Hepatocyte (in vitro differentiated cells): ENCODE data around the gene PSG5. TPM values are rescaled to one million over a fixed set of nuclear protein-coding genes. Genes with fewer than 3 reads are reported as not detected.
"Not testable (repeated sequence)": the region's sequence is repeated elsewhere in the genome, so short reads cannot be mapped to it uniquely, and the experiment has no call there.

Experiments
- DNase-seq: peaks from one replicate; pipeline ENCODE4 v3.0.0-alpha.2; 2016; ENCODE audit warnings: low spot score
- H2AFZ ChIP-seq: fragments of 200-600 bp; sonication (generic); 2 replicates; pipeline ENCODE4 v1.6.0; 2016; ENCODE audit warnings: antibody characterized with exemption, mild to moderate bottlenecking
- H3K27ac ChIP-seq: fragments of 200-600 bp; sonication (generic); 2 replicates; pipeline ENCODE4 v1.5.1; 2016; ENCODE audit warnings: mild to moderate bottlenecking
- H3K27me3 ChIP-seq: fragments of 200-600 bp; sonication (generic); 2 replicates; pipeline ENCODE4 v1.6.1; 2016
- H3K36me3 ChIP-seq: fragments of 200-600 bp; sonication (generic); replicated peaks from 2 replicates; pipeline ENCODE4 v1.5.1; 2016; ENCODE audit warnings: low read depth; ENCODE audit not compliant: insufficient read depth
- H3K4me1 ChIP-seq: fragments of 200-600 bp; sonication (generic); 2 replicates; pipeline ENCODE4 v1.5.1; 2016; ENCODE audit warnings: mild to moderate bottlenecking, moderate library complexity; ENCODE audit not compliant: insufficient read depth
- H3K4me2 ChIP-seq: fragments of 200-600 bp; sonication (generic); 2 replicates; pipeline ENCODE4 v1.6.0; 2016
- H3K4me3 ChIP-seq: fragments of 200-600 bp; sonication (generic); 2 replicates; pipeline ENCODE4 v1.5.1; 2016; ENCODE audit warnings: mild to moderate bottlenecking
- H3K79me2 ChIP-seq: fragments of 200-600 bp; sonication (generic); 2 replicates; pipeline ENCODE4 v1.6.0; 2017; ENCODE audit warnings: mild to moderate bottlenecking
- H3K9me2 ChIP-seq: fragments of 200-600 bp; sonication (generic); replicated peaks from 2 replicates; pipeline ENCODE4 v1.6.0; 2017; ENCODE audit warnings: mild to moderate bottlenecking; ENCODE audit not compliant: insufficient read depth
- H3K9me3 ChIP-seq: fragments of 200-600 bp; sonication (generic); 2 replicates; pipeline ENCODE4 v1.5.1; 2016; ENCODE audit warnings: low read depth, mild to moderate bottlenecking
- H4K20me1 ChIP-seq: fragments of 200-600 bp; sonication (generic); 2 replicates; pipeline ENCODE4 v1.6.0; 2016; ENCODE audit warnings: mild to moderate bottlenecking; ENCODE audit not compliant: insufficient read depth, poor library complexity, severe bottlenecking
- EZH2 ChIP-seq: fragments of 200-600 bp; sonication (generic); IDR thresholded peaks from 2 replicates; pipeline ENCODE4 v1.6.1; 2016; ENCODE audit warnings: antibody characterized with exemption, mild to moderate bottlenecking, borderline replicate concordance
- EZH2phosphoT487 ChIP-seq: fragments of 200-600 bp; sonication (generic); IDR thresholded peaks from one replicate; pipeline ENCODE4 v1.6.1; 2018; ENCODE audit warnings: antibody characterized with exemption, mild to moderate bottlenecking, low read depth, moderate library complexity; ENCODE audit not compliant: unreplicated experiment, severe bottlenecking
- WGBS: methylation state at CpG from one replicate; pipeline ENCODE4 v1.1.6; 2016; ENCODE audit warnings: low lambda C conversion rate; ENCODE audit errors: missing lambda C conversion rate; 5-methylcytosine and 5-hydroxymethylcytosine counted together
- polyA plus RNA-seq: library from polyadenylated mRNA; unstranded; fragments of >200 nt; fragmentation: Nextera tagmentation; extraction: Ambion mirVana; gene quantifications from 2 replicates; pipeline ENCODE4 v1.2.1, GENCODE V29; 2016
- total RNA-seq: library from RNA; depleted of rRNA; stranded (reverse); fragments of >200 nt; gene quantifications from 2 replicates; pipeline ENCODE4 v1.2.3, GENCODE V29; 2014
- TF ChIP-seq, protein P1 (sequence below): fragments of 200-600 bp; sonication (generic); IDR thresholded peaks from 2 replicates; pipeline ENCODE4 v1.5.1; 2016; ENCODE audit warnings: antibody characterized with exemption, mild to moderate bottlenecking; ENCODE audit not compliant: poor library complexity

The PSG5 gene
- total and polyA plus RNA-seq, 2 experiments from 2014 or later: 0.23 to 0.27 TPM

- H3K9me2 ChIP-seq: no peaks in the 10 kb centered on the region
- no peaks in the 10 kb centered on the region for H3K4me1 ChIP-seq
- no peaks in the 10 kb centered on the region for H4K20me1 ChIP-seq
- no peak overlapping the region for H3K4me2 ChIP-seq
- H2AFZ ChIP-seq: no peak overlapping the region
- no peak overlapping the region for H3K27ac ChIP-seq
- WGBS: 79% methylated on average over 2 of the region's 2 CpGs
- no peaks in the 10 kb centered on the region for H3K27me3 ChIP-seq
- no peaks in the 10 kb centered on the region for H3K36me3 ChIP-seq
- DNase-seq: no peak
- no peaks in the 10 kb centered on the region for H3K9me3 ChIP-seq
- no peak overlapping the region for H3K4me3 ChIP-seq
- H3K79me2 ChIP-seq: no peaks in the 10 kb centered on the region
- TF ChIP-seq EZH2 (no peak), EZH2phosphoT487 (no peak)
- TF ChIP-seq, protein P1, sequence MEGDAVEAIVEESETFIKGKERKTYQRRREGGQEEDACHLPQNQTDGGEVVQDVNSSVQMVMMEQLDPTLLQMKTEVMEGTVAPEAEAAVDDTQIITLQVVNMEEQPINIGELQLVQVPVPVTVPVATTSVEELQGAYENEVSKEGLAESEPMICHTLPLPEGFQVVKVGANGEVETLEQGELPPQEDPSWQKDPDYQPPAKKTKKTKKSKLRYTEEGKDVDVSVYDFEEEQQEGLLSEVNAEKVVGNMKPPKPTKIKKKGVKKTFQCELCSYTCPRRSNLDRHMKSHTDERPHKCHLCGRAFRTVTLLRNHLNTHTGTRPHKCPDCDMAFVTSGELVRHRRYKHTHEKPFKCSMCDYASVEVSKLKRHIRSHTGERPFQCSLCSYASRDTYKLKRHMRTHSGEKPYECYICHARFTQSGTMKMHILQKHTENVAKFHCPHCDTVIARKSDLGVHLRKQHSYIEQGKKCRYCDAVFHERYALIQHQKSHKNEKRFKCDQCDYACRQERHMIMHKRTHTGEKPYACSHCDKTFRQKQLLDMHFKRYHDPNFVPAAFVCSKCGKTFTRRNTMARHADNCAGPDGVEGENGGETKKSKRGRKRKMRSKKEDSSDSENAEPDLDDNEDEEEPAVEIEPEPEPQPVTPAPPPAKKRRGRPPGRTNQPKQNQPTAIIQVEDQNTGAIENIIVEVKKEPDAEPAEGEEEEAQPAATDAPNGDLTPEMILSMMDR: no peak
Measured at GRCh38 chr19:43224855-43225253, 38.5 kb upstream of the PSG5 start.

DNA sequence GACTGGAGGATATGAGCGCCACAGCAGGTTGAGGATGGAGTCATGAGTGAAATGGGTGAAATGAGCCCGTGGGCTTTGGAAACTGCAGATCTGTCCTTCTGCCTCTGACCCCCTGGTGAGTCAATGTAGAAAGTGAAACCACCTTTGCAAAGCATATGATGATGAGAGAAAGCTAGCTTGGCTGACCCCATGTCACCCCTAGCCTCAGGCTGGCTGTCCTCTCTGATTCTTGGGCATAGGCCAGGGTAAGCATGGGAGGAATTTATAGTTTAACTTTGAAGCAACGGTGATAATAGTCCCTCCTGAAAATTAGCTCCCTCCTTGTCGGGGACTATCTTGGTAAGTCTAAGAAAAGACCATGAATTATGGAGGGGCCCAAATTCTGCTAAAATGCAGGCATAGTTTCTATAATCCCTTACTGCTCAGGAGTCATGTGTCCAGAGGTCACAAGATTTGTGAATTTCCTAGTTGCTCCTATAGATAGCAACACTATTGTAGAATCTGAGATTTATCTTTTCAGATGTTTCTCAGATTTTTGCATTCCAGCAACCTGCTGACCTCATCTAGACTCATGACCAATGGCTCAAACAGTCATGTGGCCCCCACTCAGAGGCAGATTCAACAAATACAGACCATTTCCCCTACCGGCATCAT is 38.0 kb upstream of the PSG5 start:
- not testable (repeated sequence) for H3K36me3 ChIP-seq, H3K9me3 ChIP-seq, DNase-seq, H3K27me3 ChIP-seq, H3K4me1 ChIP-seq, H3K27ac ChIP-seq, H2AFZ ChIP-seq, H3K9me2 ChIP-seq, H3K4me3 ChIP-seq, H4K20me1 ChIP-seq, H3K79me2 ChIP-seq, H3K4me2 ChIP-seq
- 62% methylated on average over 5 of the region's 5 CpGs for WGBS

DNA sequence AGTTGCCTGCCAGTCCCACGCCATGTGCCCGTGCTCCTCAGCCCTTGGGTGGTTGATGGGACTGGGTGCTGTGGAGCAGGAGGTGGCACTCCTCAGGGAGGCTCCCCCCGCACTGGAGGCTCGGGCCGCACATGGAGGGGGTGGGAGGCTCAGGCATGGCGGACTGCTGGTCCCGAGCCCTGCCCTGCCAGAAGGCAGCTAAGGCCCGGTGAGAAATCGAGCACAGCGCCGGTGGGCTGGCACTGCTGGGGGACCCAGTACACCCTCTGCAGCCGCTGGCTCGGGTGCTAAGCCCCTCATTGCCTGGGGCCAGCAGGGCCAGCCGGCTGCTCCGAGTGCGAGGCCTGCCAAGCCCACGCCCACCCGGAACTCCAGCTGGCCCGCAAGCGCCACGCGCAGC is 35.6 kb upstream of the PSG5 start:
- not testable (repeated sequence) for H3K4me3 ChIP-seq, H2AFZ ChIP-seq, H3K9me2 ChIP-seq, H3K9me3 ChIP-seq, H3K36me3 ChIP-seq, H3K27ac ChIP-seq, H3K4me2 ChIP-seq, H3K79me2 ChIP-seq, H3K27me3 ChIP-seq, DNase-seq, H4K20me1 ChIP-seq, H3K4me1 ChIP-seq
- WGBS: 92% methylated on average over 5 of the region's 22 CpGs

GRCh38 chr19:43219136-43219535 is 32.8 kb upstream of the PSG5 start:
- H3K9me2 ChIP-seq, H3K36me3 ChIP-seq, H3K79me2 ChIP-seq, DNase-seq, H3K4me2 ChIP-seq, H3K27ac ChIP-seq, H3K27me3 ChIP-seq, H3K9me3 ChIP-seq, H3K4me3 ChIP-seq, H4K20me1 ChIP-seq, H2AFZ ChIP-seq, H3K4me1 ChIP-seq: not testable (repeated sequence)
- 55% methylated on average over 4 of the region's 4 CpGs for WGBS

DNA sequence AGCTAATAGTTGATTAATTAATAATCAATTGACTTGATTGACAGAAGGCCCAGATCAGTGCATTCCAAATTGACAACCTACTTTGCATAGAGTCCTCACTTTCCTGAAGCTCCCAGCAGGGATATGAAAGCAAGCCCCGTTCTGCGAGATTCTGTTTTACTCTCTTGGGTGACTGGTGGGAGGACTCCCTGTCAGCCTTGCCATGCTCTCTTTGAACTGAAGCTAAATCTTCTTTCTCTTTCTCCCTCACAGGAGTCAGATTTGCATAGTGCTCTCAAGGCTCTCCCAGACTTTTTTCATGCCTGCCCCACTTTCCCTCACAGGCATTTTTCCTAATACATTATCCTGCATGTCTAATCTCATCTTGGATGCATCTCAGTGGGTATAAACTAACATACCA is 29.5 kb upstream of the PSG5 start:
- not testable (repeated sequence) for DNase-seq, H3K36me3 ChIP-seq, H3K4me1 ChIP-seq, H4K20me1 ChIP-seq, H3K9me2 ChIP-seq, H3K27me3 ChIP-seq, H3K79me2 ChIP-seq, H3K4me2 ChIP-seq, H3K27ac ChIP-seq, H3K4me3 ChIP-seq, H2AFZ ChIP-seq, H3K9me3 ChIP-seq
- WGBS: 80% methylated on average over 2 of the region's 2 CpGs
